ENCODE data around the gene SHC3. TPM values are rescaled to one million over a fixed set of nuclear protein-coding genes. Genes with fewer than 3 reads are reported as not detected.

Gene SHC3
- total RNA-seq, 1 experiment from 2014 or later = 0.66 TPM

GRCh38 chr9:89039664-89040063, 139.0 kb downstream of the SHC3 start:
- Histone ChIP-seq H3K4me2 (ENCODE audit: low read length) (no peak overlapping the region), H3K4me3 (ENCODE audit: low read length) (no peak overlapping the region), H3K9me3 (ENCODE audit: low read length) (no peaks in the 10 kb centered on the region), H3F3A (ENCODE audit: low read length, unreplicated experiment) (no peaks in the 10 kb centered on the region), H3K4me1 (ENCODE audit: insufficient read depth, low read length) (no peaks in the 10 kb centered on the region), H3K27ac (ENCODE audit: low read length) (no peak overlapping the region), H3K79me2 (ENCODE audit: low read length) (no peaks in the 10 kb centered on the region), H2AFZ (ENCODE audit: low read length) (no peak overlapping the region), H3K36me3 (ENCODE audit: low read depth, low read length) (no peaks in the 10 kb centered on the region), H4K20me1 (ENCODE audit: low read length) (no peaks in the 10 kb centered on the region), H3K9ac (ENCODE audit: low read length) (no peak overlapping the region), H3K27me3 (ENCODE audit: low read length) (no peaks in the 10 kb centered on the region), H3K9me2 (replicated peaks; ENCODE audit: low read length) (no peaks in the 10 kb centered on the region)
- ChIA-PET POLR2A (ENCODE audit: unreplicated experiment) (no interaction called here), CTCF (no interaction called here)
- TF ChIP-seq CTCF (conservative IDR thresholded peaks at IDR 0.05; ENCODE audit: low read depth, low read length) = no peak
- TF ChIP-seq EZH2 (IDR thresholded peaks at IDR 0.05; ENCODE audit: low read length, unreplicated experiment) = no peak
- no peak for TF ChIP-seq EZH2phosphoT487 (IDR thresholded peaks at IDR 0.05; ENCODE audit: borderline replicate concordance, low read length)
- intact Hi-C loops (cut with micrococcal nuclease) = no loop called here
- DNase-seq (no peak), ATAC-seq (no peak)
- BruUV-seq (replicated peaks) = no TSS peak

- H2AFZ ChIP-seq (ENCODE audit: low read length) = no peak overlapping the region
- H3K36me3 ChIP-seq (ENCODE audit: low read depth, low read length) = no peaks in the 10 kb centered on the region
- POLR2A ChIA-PET (ENCODE audit: unreplicated experiment) = no interaction called here
- BruUV-seq (replicated peaks) = no TSS peak
- no peaks in the 10 kb centered on the region for H3K9me3 ChIP-seq (ENCODE audit: low read length)
- H3K9me2 ChIP-seq (replicated peaks; ENCODE audit: low read length) = no peaks in the 10 kb centered on the region
- intact Hi-C loops (cut with micrococcal nuclease) = no loop called here
- H3K27me3 ChIP-seq (ENCODE audit: low read length) = no peaks in the 10 kb centered on the region
- no peak overlapping the region for H3K9ac ChIP-seq (ENCODE audit: low read length)
- no peaks in the 10 kb centered on the region for H3K4me1 ChIP-seq (ENCODE audit: insufficient read depth, low read length)
- no peaks in the 10 kb centered on the region for H4K20me1 ChIP-seq (ENCODE audit: low read length)
- CTCF ChIA-PET = no interaction called here
- H3K4me3 ChIP-seq (ENCODE audit: low read length) = no peak overlapping the region
- DNase-seq = no peak
- no peaks in the 10 kb centered on the region for H3F3A ChIP-seq (ENCODE audit: low read length, unreplicated experiment)
- H3K27ac ChIP-seq (ENCODE audit: low read length) = no peak overlapping the region
- ATAC-seq = no peak
- no peaks in the 10 kb centered on the region for H3K79me2 ChIP-seq (ENCODE audit: low read length)
- TF ChIP-seq EZH2 (IDR thresholded peaks at IDR 0.05; ENCODE audit: low read length, unreplicated experiment) = no peak
- TF ChIP-seq CTCF (conservative IDR thresholded peaks at IDR 0.05; ENCODE audit: low read depth, low read length) = no peak
- TF ChIP-seq EZH2phosphoT487 (IDR thresholded peaks at IDR 0.05; ENCODE audit: borderline replicate concordance, low read length) = no peak
- H3K4me2 ChIP-seq (ENCODE audit: low read length) = no peak overlapping the region
These were observed 139.5 kb downstream of the SHC3 start for GRCh38 chr9:89039104-89039465.

GRCh38 chr9:89038382-89039103, 140.1 kb downstream of the SHC3 start:
- CTCF ChIA-PET = no interaction called here
- no peak for ATAC-seq
- Histone ChIP-seq H3K4me3 (ENCODE audit: low read length) (no peak overlapping the region), H4K20me1 (ENCODE audit: low read length) (no peaks in the 10 kb centered on the region), H3K4me2 (ENCODE audit: low read length) (no peak overlapping the region), H3K4me1 (ENCODE audit: insufficient read depth, low read length) (no peaks in the 10 kb centered on the region), H3F3A (ENCODE audit: low read length, unreplicated experiment) (no peaks in the 10 kb centered on the region), H2AFZ (ENCODE audit: low read length) (no peak overlapping the region), H3K9me2 (replicated peaks; ENCODE audit: low read length) (no peaks in the 10 kb centered on the region), H3K9ac (ENCODE audit: low read length) (no peak overlapping the region), H3K79me2 (ENCODE audit: low read length) (no peaks in the 10 kb centered on the region), H3K27ac (ENCODE audit: low read length) (no peak overlapping the region), H3K36me3 (ENCODE audit: low read depth, low read length) (no peaks in the 10 kb centered on the region), H3K27me3 (ENCODE audit: low read length) (no peaks in the 10 kb centered on the region), H3K9me3 (ENCODE audit: low read length) (no peaks in the 10 kb centered on the region)
- DNase-seq = peak; percentile 12
- POLR2A ChIA-PET (ENCODE audit: unreplicated experiment) = no interaction called here
- intact Hi-C loops (cut with micrococcal nuclease) = no loop called here
- BruUV-seq (replicated peaks) = no TSS peak
- TF ChIP-seq CTCF (conservative IDR thresholded peaks at IDR 0.05; ENCODE audit: low read depth, low read length) = no peak
- no peak for TF ChIP-seq EZH2 (IDR thresholded peaks at IDR 0.05; ENCODE audit: low read length, unreplicated experiment)
- no peak for TF ChIP-seq EZH2phosphoT487 (IDR thresholded peaks at IDR 0.05; ENCODE audit: borderline replicate concordance, low read length)
